H1 (cell line): ENCODE data around the gene SMIM24. TPM values are rescaled to one million over a fixed set of nuclear protein-coding genes. Genes with fewer than 3 reads are reported as not detected.

ENCODE experiments used
- CTCF ChIA-PET: fragments of 300-600 bp; sonication (Branson Sonifier 250); formaldehyde crosslinking; loops from one replicate; lab custom pipeline; 2021; ENCODE audit not compliant: partially characterized antibody; lab: Charles Lee
- POLR2A ChIA-PET: fragments of 300-600 bp; sonication (Branson Sonifier 250); formaldehyde crosslinking; loops from one replicate; lab custom pipeline; 2021; ENCODE audit warnings: inconsistent platforms; ENCODE audit not compliant: partially characterized antibody; lab: Charles Lee
- DNase-seq, 2 experiments: peaks; one replicate each; pipeline versions ENCODE4 v3.0.0 to v3.0.0-alpha.2; 2010 to 2022; ENCODE audit warnings: low spot score in 2 of 2, low read depth in 1 of 2, mixed read lengths in 1 of 2
- FAIRE-seq: peaks from 2 replicates; lab custom pipeline; 2011; peaks lifted over from hg19 to GRCh38; lab: Jason Lieb, UNC
- H2AFZ ChIP-seq: 2 replicates; pipeline ENCODE4 v1.8.1; 2012; ENCODE audit warnings: low read length, inconsistent platforms
- H2AK5ac ChIP-seq: 2 replicates; pipeline ENCODE4 v1.6.1; 2013; ENCODE audit warnings: low read depth, low read length
- H2BK120ac ChIP-seq: replicated peaks from 2 replicates; pipeline ENCODE3; 2013; ENCODE audit warnings: low read depth, low read length, inconsistent platforms
- H2BK12ac ChIP-seq: 2 replicates; pipeline ENCODE4 v1.6.1; 2013; ENCODE audit warnings: low read depth, low read length
- H2BK15ac ChIP-seq: 2 replicates; pipeline ENCODE4 v1.6.1; 2013; ENCODE audit warnings: low read length
- H2BK20ac ChIP-seq: 2 replicates; pipeline ENCODE4 v1.6.1; 2013; ENCODE audit warnings: low read length
- H2BK5ac ChIP-seq: 2 replicates; pipeline ENCODE4 v1.6.1; 2013; ENCODE audit warnings: low read depth, low read length
- H3K14ac ChIP-seq: 2 replicates; pipeline ENCODE4 v1.6.1; 2013; ENCODE audit warnings: inconsistent platforms; ENCODE audit not compliant: insufficient read length
- H3K18ac ChIP-seq: 2 replicates; pipeline ENCODE4 v1.6.1; 2013; ENCODE audit warnings: low read length; ENCODE audit errors: extremely low read depth
- H3K23ac ChIP-seq: 2 replicates; pipeline ENCODE4 v1.6.1; 2013; ENCODE audit warnings: inconsistent platforms; ENCODE audit not compliant: insufficient read length
- H3K23me2 ChIP-seq: 2 replicates; pipeline ENCODE4 v1.6.1; 2013; ENCODE audit warnings: low read depth, low read length
- H3K27ac ChIP-seq: 2 replicates; pipeline ENCODE4 v1.6.1; 2011; ENCODE audit warnings: low read depth, low read length, inconsistent platforms
- H3K27me3 ChIP-seq, 4 experiments: replicated peaks in 1 of 4; 1 replicate in 1 of 4; 2 replicates in 3 of 4; pipeline versions ENCODE4 v1.6.1 to v1.8.1; 2011 to 2013; ENCODE audit warnings: low read length in 3 of 4, mild to moderate bottlenecking in 3 of 4, inconsistent platforms in 2 of 4, mixed read lengths in 2 of 4, moderate library complexity in 1 of 4; ENCODE audit not compliant: control insufficient read depth in 3 of 4, insufficient read depth in 3 of 4; ENCODE audit errors: extremely low read depth in 1 of 4
- H3K36me3 ChIP-seq, 4 experiments: 2 replicates each; pipeline versions ENCODE4 v1.6.1 to v1.8.1; 2011 to 2013; ENCODE audit warnings: mild to moderate bottlenecking in 4 of 4, low read length in 3 of 4, moderate library complexity in 2 of 4, control low read depth in 1 of 4, inconsistent platforms in 1 of 4; ENCODE audit not compliant: insufficient read depth in 4 of 4, control insufficient read depth in 2 of 4
- H3K4ac ChIP-seq: replicated peaks from 2 replicates; pipeline ENCODE3; 2013; ENCODE audit warnings: low read length, low read depth, mixed read lengths, inconsistent platforms; ENCODE audit not compliant: insufficient read length
- H3K4me1 ChIP-seq, 4 experiments: replicated peaks in 1 of 4; 1 replicate in 1 of 4; 2 replicates in 3 of 4; pipeline versions ENCODE4 v1.6.1 to v1.8.1; 2011 to 2013; ENCODE audit warnings: low read length in 3 of 4, inconsistent platforms in 2 of 4, mixed read lengths in 1 of 4; ENCODE audit not compliant: insufficient read depth in 4 of 4, control insufficient read depth in 3 of 4
- H3K4me2 ChIP-seq, 2 experiments: 2 replicates each; pipeline versions ENCODE4 v1.6.1 to v1.8.1; 2011 to 2013; ENCODE audit warnings: low read depth in 2 of 2, low read length in 2 of 2, control low read depth in 1 of 2, inconsistent platforms in 1 of 2, mild to moderate bottlenecking in 1 of 2; ENCODE audit not compliant: insufficient read depth in 1 of 2
- H3K4me3 ChIP-seq, 4 experiments: fragments of 200-600, 300-600 bp in 1 of 4; sonication (generic), shearing (Covaris generic), sonication (Bioruptor Twin) in 1 of 4; 2 replicates each; pipeline versions ENCODE4 v1.5.1 to v1.8.1; 2011 to 2016; ENCODE audit warnings: low read length in 4 of 4, low read depth in 3 of 4, control low read depth in 2 of 4, inconsistent platforms in 2 of 4, mild to moderate bottlenecking in 2 of 4, mixed read lengths in 1 of 4, moderate library complexity in 1 of 4; ENCODE audit not compliant: insufficient read depth in 2 of 4; ENCODE audit errors: extremely low read depth in 1 of 4
- H3K56ac ChIP-seq: replicated peaks from 2 replicates; pipeline ENCODE3; 2013; ENCODE audit warnings: low read depth, mild to moderate bottlenecking, mixed read lengths, low read length, inconsistent platforms; ENCODE audit not compliant: insufficient read length
- H3K79me1 ChIP-seq: 2 replicates; pipeline ENCODE4 v1.6.1; 2013; ENCODE audit warnings: low read depth, low read length, control low read depth
- H3K79me2 ChIP-seq, 2 experiments: 2 replicates each; pipeline versions ENCODE4 v1.6.1 to v1.8.1; 2012 to 2013; ENCODE audit warnings: low read length in 2 of 2, mild to moderate bottlenecking in 2 of 2, inconsistent platforms in 1 of 2; ENCODE audit not compliant: insufficient read depth in 2 of 2, control insufficient read depth in 1 of 2
- H3K9ac ChIP-seq, 4 experiments: replicated peaks in 1 of 4; 1 replicate in 1 of 4; 2 replicates in 3 of 4; pipeline versions ENCODE4 v1.6.1 to v1.8.1; 2011 to 2013; ENCODE audit warnings: low read depth in 3 of 4, low read length in 3 of 4, control low read depth in 2 of 4, mild to moderate bottlenecking in 2 of 4, moderate library complexity in 2 of 4, inconsistent platforms in 1 of 4; ENCODE audit errors: extremely low read depth in 1 of 4
- H3K9me3 ChIP-seq, 2 experiments: 2 replicates each; pipeline versions ENCODE4 v1.6.1 to v1.8.1; 2012 to 2013; ENCODE audit warnings: mild to moderate bottlenecking in 2 of 2, moderate library complexity in 2 of 2, control low read depth in 1 of 2, inconsistent platforms in 1 of 2, low read depth in 1 of 2, low read length in 1 of 2, mixed read lengths in 1 of 2; ENCODE audit not compliant: insufficient read depth in 2 of 2
- H4K20me1 ChIP-seq, 2 experiments: replicated peaks in 1 of 2; 2 replicates each; pipeline versions ENCODE3 to v1.8.1; 2011 to 2013; ENCODE audit warnings: inconsistent platforms in 2 of 2, low read length in 2 of 2, mild to moderate bottlenecking in 1 of 2; ENCODE audit not compliant: insufficient read depth in 2 of 2, control insufficient read depth in 1 of 2
- H4K5ac ChIP-seq: 2 replicates; pipeline ENCODE4 v1.6.1; 2013; ENCODE audit warnings: low read length, low read depth, mixed read lengths, inconsistent platforms; ENCODE audit not compliant: insufficient read length
- H4K8ac ChIP-seq: 2 replicates; pipeline ENCODE4 v1.8.0; 2013; ENCODE audit warnings: mild to moderate bottlenecking, moderate library complexity, low read length, inconsistent platforms; ENCODE audit not compliant: insufficient read depth; ENCODE audit errors: extremely low read depth
- H4K91ac ChIP-seq: replicated peaks from 2 replicates; pipeline ENCODE3; 2013; ENCODE audit warnings: low read length, mixed read lengths, inconsistent platforms; ENCODE audit not compliant: insufficient read length
- BCL11A ChIP-seq, 2 experiments: IDR thresholded peaks; one replicate each; pipeline ENCODE4 v1.6.1; 2011; ENCODE audit warnings: low read depth in 2 of 2, low read length in 2 of 2, mild to moderate bottlenecking in 2 of 2
- RNF2 ChIP-seq: fragments of 200-900, 300-1000 bp; sonication (generic); IDR thresholded peaks from 2 replicates; pipeline ENCODE4 v1.7.1; 2016; ENCODE audit warnings: borderline replicate concordance, low read depth, mild to moderate bottlenecking, antibody characterized with exemption, low read length; ENCODE audit not compliant: poor library complexity, severe bottlenecking; ENCODE audit errors: missing control alignments
- SIRT6 ChIP-seq: IDR thresholded peaks from one replicate; pipeline ENCODE4 v1.7.1; 2012; ENCODE audit warnings: low read length, inconsistent platforms
- SP4 ChIP-seq: IDR thresholded peaks from 2 replicates; pipeline ENCODE4 v1.6.1; 2012; ENCODE audit warnings: low read length, inconsistent platforms
- WGBS, 2 experiments: shearing (Covaris generic) in 1 of 2; methylation state at CpG; one replicate each; pipeline versions ENCODE4 v1.1.6 to v1.1.7; 2013 to 2015; ENCODE audit warnings: low lambda C conversion rate in 2 of 2, mixed read lengths in 2 of 2, inconsistent platforms in 1 of 2, low coverage in 1 of 2, missing lambda C conversion rate in 1 of 2; ENCODE audit not compliant: insufficient replicate concordance in 2 of 2, insufficient coverage in 1 of 2, insufficient read length in 1 of 2; ENCODE audit errors: extremely low coverage in 1 of 2, missing lambda C conversion rate in 1 of 2; 5-methylcytosine and 5-hydroxymethylcytosine counted together
- polyA plus RNA-seq, 7 experiments: library from polyadenylated mRNA; depleted of rRNA in 3 of 7; stranded (reverse) in 5 of 7; unstranded in 2 of 7; fragments of >200 nt in 5 of 7; fragments of 200-250 nt in 2 of 7; gene quantifications; 1 replicate in 5 of 7; 2 replicates in 1 of 7; 4 replicates in 1 of 7; pipeline versions ENCODE4 v1.2.1 to v1.2.3, GENCODE V29; 2011 to 2013; ENCODE audit warnings: missing spikeins in 2 of 7, mixed read lengths in 2 of 7
- total RNA-seq: library from RNA; stranded (reverse); fragmentation: NEBNext Ultra II Directional; extraction: Animal tissue kit (Norgen Biotek cat#: 25700); gene quantifications from 2 replicates; pipeline ENCODE4 v1.2.1, GENCODE V29; 2021

SMIM24 gene
- total and polyA plus RNA-seq, 2 of the 8 experiments (the other 6 are each of a cell fraction or from before 2014, with no cell fraction given), result 3.8 to 4.5 TPM

DNA sequence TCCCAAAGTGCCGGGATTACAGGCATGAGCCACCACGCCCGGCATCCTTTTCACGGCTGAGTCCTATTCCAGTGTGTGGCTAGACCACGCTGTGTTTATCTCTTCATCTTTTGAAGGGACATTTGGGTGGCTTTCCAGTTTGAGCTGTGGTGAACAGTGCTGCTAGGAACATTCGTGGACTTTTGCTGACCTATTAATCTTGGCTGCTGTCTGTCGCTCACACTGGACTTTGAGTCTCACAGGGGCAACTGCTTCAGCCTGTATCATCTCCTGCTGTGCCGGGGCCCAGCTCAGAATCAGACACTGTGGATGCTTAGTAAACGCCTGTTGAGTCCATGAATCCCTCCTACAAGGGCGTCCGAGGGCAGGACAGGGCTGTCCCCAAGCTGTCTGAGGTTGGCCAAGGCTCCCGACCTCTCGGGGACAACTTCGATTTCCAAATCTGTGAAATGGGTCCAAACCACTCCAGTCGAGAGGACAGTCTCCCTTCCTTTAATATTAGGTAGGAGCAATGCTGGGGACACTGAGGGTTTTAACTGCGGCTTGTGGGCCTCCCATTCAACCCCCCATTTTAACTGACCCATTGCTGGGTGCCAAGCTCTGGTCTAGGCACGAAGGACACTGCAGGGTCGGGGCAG is 48.4 kb downstream of the SMIM24 start:
- no peak overlapping the region for H2BK20ac ChIP-seq
- H3K14ac ChIP-seq, result no peak overlapping the region
- peaks cover 0 to 3% (median 1%) of the 10 kb centered on the region in 4 experiments; a peak in 3 of 7 replicates for H3K27me3 ChIP-seq
- no peak overlapping the region for H3K4ac ChIP-seq
- no peak overlapping the region for H2AK5ac ChIP-seq
- POLR2A ChIA-PET, result interaction anchor here (0.6 to 1.0 kb wide), 2 partner anchors 51 to 57 kb away, joined by 3 read pairs; partner anchors contain the start of gene SMIM44
- H4K20me1 ChIP-seq, result no peaks in the 10 kb centered on the region
- no peak overlapping the region for H2BK12ac ChIP-seq
- no peaks in the 10 kb centered on the region for H3K9me3 ChIP-seq
- no peak overlapping the region for H3K23ac ChIP-seq
- H3K18ac ChIP-seq, result no peak overlapping the region
- peaks cover 4% of the 10 kb centered on the region for H3K23me2 ChIP-seq
- no peak overlapping the region for H4K5ac ChIP-seq
- H2BK120ac ChIP-seq, result no peak overlapping the region
- H3K4me3 ChIP-seq, result no peak overlapping the region
- H2BK5ac ChIP-seq, result no peak overlapping the region
- no peak overlapping the region for H4K91ac ChIP-seq
- H4K8ac ChIP-seq, result no peak overlapping the region
- FAIRE-seq (no peak), DNase-seq (no peak)
- CTCF ChIA-PET, result interaction anchor here (0.6 to 6.9 kb wide), 17 partner anchors 10 to 127 kb away, joined by 3 to 77 read pairs (median 4); no protein-coding TSS in a partner anchor
- H3K36me3 ChIP-seq, result no peaks in the 10 kb centered on the region
- peaks cover 0 to 6% (median 4%) of the 10 kb centered on the region in 4 experiments; a peak in 4 of 7 replicates for H3K4me1 ChIP-seq
- no peak overlapping the region for H2BK15ac ChIP-seq
- H3K27ac ChIP-seq, result no peak overlapping the region
- WGBS, 2 experiments, result 85% methylated on average over 18 of the region's 18 CpGs; no CpG with 5 or more reads in 1 of the 2 experiments
- TF ChIP-seq SP4 (no peak), SIRT6 (no peak), RNF2 (no peak), BCL11A (IDR thresholded peaks at IDR 0.05; ENCODE audit: low read depth in 2 of 2, low read length in 2 of 2) (no peak)
- no peaks in the 10 kb centered on the region for H3K79me2 ChIP-seq
- H3K56ac ChIP-seq, result no peak overlapping the region
- no peak overlapping the region for H3K4me2 ChIP-seq
- no peaks in the 10 kb centered on the region for H3K79me1 ChIP-seq
- no peak overlapping the region for H2AFZ ChIP-seq
- no peak overlapping the region for H3K9ac ChIP-seq
